Measurements from ENCODE around the gene NOS2.
"Not testable (repeated sequence)": the region's sequence is repeated elsewhere in the genome, so short reads cannot be mapped to it uniquely, and the experiment has no call there.

Gene NOS2

GRCh38 chr17:27751166-27751565 lies 49.2 kb downstream of the NOS2 start:
- H3K4me3 ChIP-seq (replicated peaks; ENCODE audit: low read depth, low read length) = no peak overlapping the region
- TF ChIP-seq, protein P1, sequence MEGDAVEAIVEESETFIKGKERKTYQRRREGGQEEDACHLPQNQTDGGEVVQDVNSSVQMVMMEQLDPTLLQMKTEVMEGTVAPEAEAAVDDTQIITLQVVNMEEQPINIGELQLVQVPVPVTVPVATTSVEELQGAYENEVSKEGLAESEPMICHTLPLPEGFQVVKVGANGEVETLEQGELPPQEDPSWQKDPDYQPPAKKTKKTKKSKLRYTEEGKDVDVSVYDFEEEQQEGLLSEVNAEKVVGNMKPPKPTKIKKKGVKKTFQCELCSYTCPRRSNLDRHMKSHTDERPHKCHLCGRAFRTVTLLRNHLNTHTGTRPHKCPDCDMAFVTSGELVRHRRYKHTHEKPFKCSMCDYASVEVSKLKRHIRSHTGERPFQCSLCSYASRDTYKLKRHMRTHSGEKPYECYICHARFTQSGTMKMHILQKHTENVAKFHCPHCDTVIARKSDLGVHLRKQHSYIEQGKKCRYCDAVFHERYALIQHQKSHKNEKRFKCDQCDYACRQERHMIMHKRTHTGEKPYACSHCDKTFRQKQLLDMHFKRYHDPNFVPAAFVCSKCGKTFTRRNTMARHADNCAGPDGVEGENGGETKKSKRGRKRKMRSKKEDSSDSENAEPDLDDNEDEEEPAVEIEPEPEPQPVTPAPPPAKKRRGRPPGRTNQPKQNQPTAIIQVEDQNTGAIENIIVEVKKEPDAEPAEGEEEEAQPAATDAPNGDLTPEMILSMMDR (IDR thresholded peaks at IDR 0.05; ENCODE audit: low read length, missing control alignments) = no peak
- DNase-seq (ENCODE audit: low read depth) = no peak

GRCh38 chr17:27749562-27750150 lies 50.7 kb downstream of the NOS2 start:
- DNase-seq (ENCODE audit: low read depth); H3K4me3 ChIP-seq (replicated peaks; ENCODE audit: low read depth, low read length): not testable (repeated sequence)

- no peak overlapping the region for H3K4me3 ChIP-seq (replicated peaks; ENCODE audit: low read depth, low read length)
- no peak for DNase-seq (ENCODE audit: low read depth)
- TF ChIP-seq, protein P1 (IDR thresholded peaks at IDR 0.05; ENCODE audit: low read length, missing control alignments) = no peak
Measured at GRCh38 chr17:27748360-27748825, 51.9 kb downstream of the NOS2 start.

DNA sequence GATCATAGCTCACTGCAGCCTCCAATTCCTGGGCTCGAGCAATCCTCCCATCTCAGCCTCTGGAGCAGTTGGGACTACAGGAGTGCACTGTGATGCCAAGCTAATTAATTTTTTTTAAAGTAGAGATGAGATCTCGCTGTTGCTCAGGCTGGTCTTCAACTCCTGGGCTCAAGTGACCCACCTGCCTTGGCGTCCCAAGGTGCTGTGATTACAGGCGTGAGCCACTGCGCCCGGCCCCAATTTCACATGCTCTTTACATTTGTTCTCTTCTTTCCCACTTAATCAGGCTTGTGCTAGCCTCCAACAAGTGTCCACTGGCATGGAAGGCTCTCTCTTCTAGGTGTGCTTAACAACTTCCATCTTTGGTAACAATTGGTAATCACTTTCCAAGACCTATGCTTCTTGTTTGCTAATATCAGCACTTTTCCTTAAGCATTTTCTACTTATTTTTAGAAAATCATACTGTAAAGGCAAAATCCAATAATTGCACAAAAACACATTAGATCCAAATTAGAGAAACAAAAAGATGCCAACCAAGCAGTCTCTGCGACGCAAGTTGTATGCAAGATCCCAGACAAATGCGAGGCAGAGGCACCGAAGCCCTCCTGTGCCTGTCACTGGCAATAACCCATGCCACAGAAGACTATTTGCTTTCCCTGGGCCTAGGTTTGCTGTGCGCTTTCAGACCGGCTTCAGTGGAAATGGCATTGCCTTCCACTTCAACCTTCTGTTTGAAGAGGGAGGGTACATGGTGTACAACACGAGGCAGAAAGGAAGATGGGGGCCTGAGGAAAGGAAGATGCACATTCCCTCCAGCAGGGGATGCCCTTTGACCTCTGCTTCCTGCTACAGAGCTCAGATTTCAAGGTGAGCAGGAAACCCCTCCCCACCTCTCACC lies 52.6 kb downstream of the NOS2 start:
- H3K4me3 ChIP-seq (replicated peaks; ENCODE audit: low read depth, low read length) = no peak overlapping the region
- no peak for DNase-seq (ENCODE audit: low read depth)
- TF ChIP-seq, protein P1 (IDR thresholded peaks at IDR 0.05; ENCODE audit: low read length, missing control alignments) = peak; percentile 39

DNA sequence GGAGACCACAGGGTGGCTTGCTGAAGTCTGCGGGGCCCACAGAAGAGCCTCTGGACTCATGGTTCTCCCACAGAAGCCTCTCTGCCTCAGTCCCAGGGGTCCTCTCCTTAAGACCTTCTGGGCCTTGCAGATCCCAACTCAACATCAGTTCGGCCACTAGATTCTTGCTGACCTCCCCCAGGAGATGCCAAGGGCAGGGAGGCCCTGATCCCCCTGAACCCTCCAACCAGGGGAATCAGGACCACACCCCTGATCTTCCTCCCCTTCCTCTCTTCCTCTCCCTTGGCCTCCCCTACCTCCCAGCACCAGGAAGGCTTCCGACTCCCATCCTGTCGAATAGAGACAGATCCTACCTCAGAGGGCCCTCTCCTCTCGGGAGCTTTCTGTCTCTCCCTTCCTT lies 53.4 kb downstream of the NOS2 start:
- no peak for DNase-seq (ENCODE audit: low read depth)
- H3K4me3 ChIP-seq (replicated peaks; ENCODE audit: low read depth, low read length) = no peak overlapping the region
- TF ChIP-seq, protein P1 (IDR thresholded peaks at IDR 0.05; ENCODE audit: low read length, missing control alignments) = no peak

- DNase-seq (ENCODE audit: low read depth); H3K4me3 ChIP-seq (replicated peaks; ENCODE audit: low read depth, low read length): not testable (repeated sequence)
Measured at GRCh38 chr17:27746320-27746719, 54.0 kb downstream of the NOS2 start.

DNA sequence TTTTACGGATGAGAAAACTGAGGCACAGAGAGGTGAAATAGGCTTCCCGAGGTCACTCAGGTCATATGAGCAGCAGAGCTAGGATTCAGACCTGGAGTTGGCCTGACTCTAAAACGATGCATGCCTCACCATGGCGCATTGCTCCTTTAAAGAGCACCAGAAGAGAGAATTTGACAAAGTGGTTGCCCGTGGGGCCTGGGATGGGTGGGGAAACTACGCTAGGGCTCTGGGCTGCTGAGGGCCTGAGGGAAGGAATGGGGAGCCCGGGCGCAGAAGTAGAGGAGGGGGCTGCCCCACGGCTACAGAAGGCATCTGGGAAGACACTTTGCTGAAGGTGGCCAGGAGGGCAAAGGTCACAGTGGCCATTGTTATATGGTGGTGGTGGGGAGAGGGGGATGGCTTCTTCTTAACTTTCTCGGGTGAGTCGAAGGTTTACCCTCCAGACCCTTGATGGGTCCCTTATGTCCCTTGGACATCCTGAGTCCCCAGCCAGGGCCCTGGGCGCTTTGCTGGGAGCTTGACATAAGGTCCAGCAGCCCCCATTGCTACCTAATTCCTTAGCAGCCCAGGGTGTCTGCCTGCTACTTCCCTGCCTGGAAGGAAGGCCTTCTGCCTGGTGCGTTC lies 55.0 kb downstream of the NOS2 start:
- not testable (repeated sequence) for DNase-seq (ENCODE audit: low read depth); H3K4me3 ChIP-seq (replicated peaks; ENCODE audit: low read depth, low read length)

- no peak overlapping the region for H3K4me3 ChIP-seq (replicated peaks; ENCODE audit: low read depth, low read length)
- TF ChIP-seq, protein P1 (IDR thresholded peaks at IDR 0.05; ENCODE audit: low read length, missing control alignments) = no peak
Measured at GRCh38 chr17:27743281-27743885, 56.9 kb downstream of the NOS2 start.

More at GRCh38 chr17:27743281-27743885, 56.9 kb downstream of the NOS2 start:
- DNase-seq (ENCODE audit: low read depth) = no peak
